IPS-NIHi7 (cell line): ENCODE data around the gene CORO1C.

Experiments
- DNase-seq: peaks from one replicate; pipeline ENCODE4 v3.0.0; 2012; ENCODE audit warnings: mixed read lengths; ENCODE audit errors: extremely low spot score

The CORO1C gene

GRCh38 chr12:108696996-108697290 lies 34.4 kb downstream of the CORO1C start:
- DNase-seq, result no peak

DNA sequence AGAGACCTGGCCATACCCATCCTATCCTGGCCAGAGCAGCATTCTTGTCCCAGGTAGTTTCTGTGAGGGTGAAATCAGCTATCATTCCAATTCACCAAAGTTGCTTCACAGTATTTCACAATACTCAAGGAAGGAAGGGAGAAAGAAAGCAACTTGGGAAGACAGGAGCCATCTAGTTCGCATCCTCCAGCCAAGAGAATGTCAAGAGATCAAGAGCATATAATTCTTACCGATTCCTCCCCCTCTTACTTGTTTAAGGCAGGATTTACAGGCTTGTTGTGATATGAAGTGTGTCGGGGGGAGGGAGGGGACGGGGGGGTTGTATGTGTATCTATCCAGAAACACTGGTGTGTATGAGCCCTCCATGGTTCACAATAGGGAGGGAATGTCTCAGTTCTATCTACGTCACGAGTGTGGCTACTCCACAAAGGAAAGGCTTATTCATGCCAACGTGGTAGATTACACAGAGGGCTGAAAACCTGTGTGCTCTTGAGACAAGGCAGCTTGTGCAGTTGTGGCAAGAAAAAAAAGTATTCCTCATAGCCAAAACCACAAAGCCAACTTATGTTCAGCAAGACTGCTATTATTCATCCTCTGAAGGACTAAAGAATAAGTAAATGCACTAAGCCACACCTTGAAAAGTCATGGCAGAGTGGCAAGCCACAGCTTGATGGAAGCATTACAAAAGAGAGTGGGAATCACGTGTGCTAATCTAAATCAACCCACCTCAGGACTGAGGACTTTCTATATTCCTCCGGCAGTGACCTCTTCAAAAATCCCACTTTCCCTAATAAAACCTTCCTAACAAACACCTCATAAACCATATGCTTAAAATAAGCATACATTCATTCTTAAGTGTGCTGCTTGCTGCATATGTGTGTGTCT lies 35.0 kb downstream of the CORO1C start:
- DNase-seq, result no peak

GRCh38 chr12:108694812-108695278 lies 36.5 kb downstream of the CORO1C start:
- no peak for DNase-seq

DNA sequence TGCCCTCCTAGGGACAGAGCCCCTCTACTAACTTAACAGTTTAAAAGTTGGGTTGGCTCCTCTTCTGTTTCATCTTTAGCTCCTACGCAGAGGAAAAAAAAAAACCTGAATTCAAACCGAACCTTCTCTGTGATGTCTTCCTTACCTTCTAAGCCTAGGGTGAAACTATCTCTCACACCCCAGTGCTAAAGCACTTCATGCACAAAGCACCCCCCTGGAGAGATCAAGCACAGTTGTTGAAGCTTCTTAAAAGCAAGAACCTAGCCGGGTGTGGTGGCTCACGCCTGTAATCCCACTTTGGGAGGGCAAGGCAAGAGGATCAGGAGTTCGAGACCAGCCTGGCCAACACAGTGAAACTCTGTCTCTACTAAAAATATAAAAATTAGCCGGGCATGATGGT lies 37.6 kb downstream of the CORO1C start:
- no peak for DNase-seq

DNA sequence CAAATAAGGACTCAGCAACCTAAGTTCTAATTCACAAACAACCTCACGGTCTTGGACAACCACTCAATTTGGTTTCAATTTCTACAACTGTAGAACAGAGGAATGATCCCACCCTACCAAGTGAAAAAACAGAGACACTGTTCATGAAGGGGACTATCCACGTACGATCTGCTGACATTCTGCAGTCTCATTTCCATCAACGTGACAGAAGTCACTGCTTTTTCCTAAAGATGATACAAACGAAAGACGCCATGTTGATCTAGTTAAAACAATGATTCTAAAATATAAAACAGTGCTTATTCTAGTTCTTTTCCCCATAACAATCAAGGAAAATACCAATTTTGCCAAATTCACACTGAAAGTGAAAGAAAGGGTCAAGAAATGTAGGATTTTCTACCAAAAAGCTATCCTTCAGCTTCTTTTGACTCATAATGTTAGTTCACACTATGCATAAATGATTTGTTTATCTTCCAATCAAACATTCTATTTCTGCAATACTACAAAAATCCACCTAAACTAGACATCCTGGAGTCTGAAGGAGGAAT lies 38.1 kb downstream of the CORO1C start:
- DNase-seq, result no peak

- DNase-seq, result no peak
These were observed 39.1 kb downstream of the CORO1C start for GRCh38 chr12:108691998-108692808.

GRCh38 chr12:108691175-108691997 lies 39.9 kb downstream of the CORO1C start:
- DNase-seq, result peak; percentile 89

GRCh38 chr12:108690542-108691174 lies 40.7 kb downstream of the CORO1C start:
- DNase-seq, result no peak

DNA sequence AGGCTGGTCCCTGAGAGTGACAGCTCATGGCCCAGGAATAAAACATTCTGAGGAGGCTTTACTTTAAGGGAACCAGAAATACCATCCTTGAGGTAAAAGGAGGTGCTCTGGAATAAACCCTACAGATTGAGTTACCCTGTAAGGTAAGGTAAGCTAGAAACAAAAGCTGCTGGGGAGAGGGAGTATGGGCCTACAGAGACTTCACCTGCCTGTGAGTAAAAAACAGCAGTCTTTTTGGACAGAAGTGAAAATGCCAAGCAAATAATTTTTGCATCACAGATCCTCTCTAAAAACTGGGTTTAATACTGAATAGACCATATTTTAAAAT lies 41.2 kb downstream of the CORO1C start:
- no peak for DNase-seq

GRCh38 chr12:108689314-108690190 lies 41.8 kb downstream of the CORO1C start:
- no peak for DNase-seq

GRCh38 chr12:108686780-108687179 lies 44.5 kb downstream of the CORO1C start:
- no peak for DNase-seq

GRCh38 chr12:108685469-108686260 lies 45.7 kb downstream of the CORO1C start:
- no peak for DNase-seq

DNA sequence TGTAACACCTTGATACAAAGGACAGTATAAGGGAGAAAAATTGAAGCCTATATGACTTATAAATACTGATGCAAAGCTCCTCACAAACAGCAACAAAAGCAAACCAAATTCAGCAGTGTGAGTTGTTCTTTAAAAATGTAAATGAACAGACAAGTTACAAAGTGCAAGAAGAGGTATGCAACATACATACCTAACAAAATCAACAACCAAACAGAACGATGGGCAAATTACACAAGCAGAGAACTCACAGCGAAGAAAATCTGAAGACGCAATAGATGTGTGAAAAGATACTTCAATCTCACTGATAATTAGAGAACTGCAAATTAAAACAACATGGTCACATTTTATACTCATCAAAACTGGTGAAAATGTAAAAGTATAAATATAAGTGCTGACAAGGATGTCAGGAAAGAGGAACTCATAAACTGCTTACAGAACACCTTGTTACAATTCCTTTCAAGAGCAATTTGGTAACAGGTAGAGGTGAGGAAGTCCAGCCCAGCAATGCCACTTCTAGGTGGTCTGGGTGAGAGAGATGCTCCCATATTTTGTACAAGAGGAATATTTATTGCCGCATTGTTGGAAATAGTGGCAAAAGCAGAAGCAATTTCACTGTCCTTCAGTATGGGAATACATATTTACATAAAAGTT lies 47.3 kb downstream of the CORO1C start:
- DNase-seq, result no peak

DNA sequence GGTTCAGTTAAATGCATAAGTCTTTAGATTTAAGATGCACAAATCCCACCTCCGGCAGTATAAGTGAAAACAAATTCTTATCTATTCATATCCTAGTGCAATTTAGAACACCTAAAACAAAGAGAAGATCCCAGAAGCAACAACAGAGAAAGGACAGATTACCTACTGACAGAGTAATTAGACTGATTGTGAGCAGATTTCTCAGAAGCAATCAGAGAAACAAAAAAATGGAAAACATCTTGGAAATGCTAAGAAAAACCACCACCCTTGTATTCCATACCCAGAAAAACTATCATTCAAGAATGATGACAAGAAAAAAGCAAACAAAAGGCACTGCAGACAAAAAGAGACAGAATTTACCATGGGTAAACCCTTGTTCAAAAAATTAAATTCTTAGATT lies 50.0 kb downstream of the CORO1C start:
- DNase-seq, result no peak

DNA sequence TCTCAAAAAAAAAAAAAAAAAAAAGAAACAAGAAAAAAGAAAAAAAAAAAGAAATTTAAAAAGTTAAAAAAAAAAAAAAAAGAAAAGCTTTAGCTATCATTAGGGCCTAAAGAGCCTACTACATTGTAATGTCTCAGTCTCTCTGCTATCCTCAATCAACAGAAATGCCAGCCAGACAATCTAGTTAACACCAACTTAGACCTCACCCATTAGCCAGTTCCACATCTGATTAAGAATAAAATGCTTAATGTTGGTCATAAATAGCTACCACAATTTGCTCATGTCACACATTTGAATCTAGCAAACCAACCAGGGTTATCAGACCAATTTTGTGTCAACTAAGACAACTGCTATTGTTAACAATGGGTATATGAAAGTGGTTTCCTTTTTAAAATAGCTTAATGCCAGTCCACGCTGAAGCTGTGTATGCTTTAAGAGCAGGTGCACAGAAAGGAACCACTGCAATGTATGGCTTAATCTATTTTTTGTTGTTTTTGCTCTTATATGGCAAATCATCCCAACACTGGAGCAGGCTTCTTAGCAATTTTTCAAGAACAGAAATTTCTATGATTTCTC lies 52.1 kb downstream of the CORO1C start:
- DNase-seq, result no peak

GRCh38 chr12:108678104-108678730 lies 53.1 kb downstream of the CORO1C start:
- DNase-seq, result no peak

GRCh38 chr12:108677381-108677780 lies 53.9 kb downstream of the CORO1C start:
- no peak for DNase-seq

GRCh38 chr12:108676707-108677106 lies 54.6 kb downstream of the CORO1C start:
- DNase-seq, result no peak
